Measurements from ENCODE around the gene BLCAP. TPM values are rescaled to one million over a fixed set of nuclear protein-coding genes. Genes with fewer than 3 reads are reported as not detected.

Gene BLCAP
- total and polyA plus RNA-seq, 4 donors = 12.6 to 72.0 (median 49.2) TPM

- Histone ChIP-seq H3K4me1 (ENCODE audit: control insufficient read depth in 4 of 4, insufficient read depth in 4 of 4, low read length in 3 of 4) (peaks cover 24 to 69% (median 57%) of the 10 kb centered on the region in 4 donors), H3K27ac (ENCODE audit: low read depth in 1 of 2, low read length in 2 of 2) (no peak overlapping the region), H3K9ac (ENCODE audit: low read depth in 1 of 2, low read length in 2 of 2) (no peak overlapping the region), H3K9me3 (ENCODE audit: control insufficient read depth in 4 of 4, low read length in 3 of 4) (no peaks in the 10 kb centered on the region), H3K4me3 (ENCODE audit: low read depth in 1 of 3, low read length in 3 of 3) (no peak overlapping the region), H3K27me3 (ENCODE audit: control insufficient read depth in 4 of 4, insufficient read depth in 4 of 4, low read length in 3 of 4) (no peaks in the 10 kb centered on the region), H3K36me3 (ENCODE audit: control insufficient read depth in 4 of 4, insufficient read depth in 3 of 4, low read depth in 1 of 4, low read length in 3 of 4) (peaks cover 0 to 8% (median 2%) of the 10 kb centered on the region in 4 donors)
- 91% methylated on average over 13 of the region's 13 CpGs for WGBS
- DNase-seq (ENCODE audit: low spot score) = no peak
- TF ChIP-seq FOXA1 (IDR thresholded peaks at IDR 0.05) (no peak), MAX (IDR thresholded peaks at IDR 0.05) (no peak), TAF1 (conservative IDR thresholded peaks at IDR 0.05) (no peak), RXRA (IDR thresholded peaks at IDR 0.05) (no peak), HNF4G (IDR thresholded peaks at IDR 0.05) (no peak), REST (IDR thresholded peaks at IDR 0.05) (no peak), HNF4A (conservative IDR thresholded peaks at IDR 0.05) (no peak), YY1 (IDR thresholded peaks at IDR 0.05) (no peak), FOXA2 (IDR thresholded peaks at IDR 0.05) (no peak), ZBTB33 (IDR thresholded peaks at IDR 0.05) (no peak), JUND (IDR thresholded peaks at IDR 0.05) (no peak), RAD21 (IDR thresholded peaks at IDR 0.05) (no peak), GABPA (IDR thresholded peaks at IDR 0.05 in 1 of 2, conservative IDR thresholded peaks at IDR 0.05 in 1 of 2) (no peak), CTCF (IDR thresholded peaks at IDR 0.05; ENCODE audit: low read depth, low read length, missing input control) (no peak), ATF3 (IDR thresholded peaks at IDR 0.05) (no peak), NR2F2 (IDR thresholded peaks at IDR 0.05) (no peak), SP1 (IDR thresholded peaks at IDR 0.05) (no peak)
Measured at GRCh38 chr20:37523012-37523391, 4.7 kb downstream of the BLCAP start.

Data from liver (tissue), 9 donors.